Measurements from ENCODE around the gene DAGLA.

DNA sequence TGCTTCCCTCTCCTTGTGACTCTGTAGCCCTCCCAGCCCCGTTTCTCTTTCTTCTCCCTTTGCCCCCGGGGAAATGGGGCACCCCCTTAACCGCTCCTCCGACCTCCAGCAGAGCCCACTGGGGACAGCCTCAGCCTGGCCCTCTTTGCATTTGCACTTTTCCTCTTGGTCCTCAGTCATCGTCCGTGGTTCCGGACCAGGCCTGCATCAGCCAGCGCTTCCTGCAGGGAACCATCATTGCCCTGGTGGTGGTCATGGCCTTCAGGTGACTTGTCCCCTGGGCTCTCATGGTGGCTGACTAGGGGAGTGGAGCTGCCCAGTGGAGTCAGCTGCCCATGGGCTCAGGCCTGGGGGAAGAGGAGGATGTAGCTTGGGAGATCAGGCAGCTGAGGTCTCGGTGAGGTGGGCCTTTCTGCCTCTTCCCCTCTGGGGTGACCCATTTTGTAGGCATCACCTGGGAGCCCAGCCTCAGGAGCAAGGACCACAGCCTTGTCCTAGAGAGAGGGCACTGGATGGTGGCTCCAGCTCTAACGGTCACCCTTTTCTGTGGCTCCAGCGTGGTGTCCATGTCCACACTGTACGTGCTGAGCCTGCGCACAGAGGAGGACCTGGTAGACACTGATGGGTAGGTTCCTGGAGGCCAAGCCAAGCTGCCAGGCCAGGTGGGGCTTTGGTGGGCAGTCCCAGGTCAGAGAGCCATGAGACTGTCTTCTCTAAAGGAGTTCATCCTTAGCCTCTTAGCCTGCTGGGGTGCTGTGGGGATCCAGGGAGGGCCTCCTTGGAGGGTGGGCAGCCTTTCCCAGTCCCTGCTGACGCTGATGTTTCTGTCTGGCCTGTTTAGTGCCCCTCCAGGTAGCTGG is 99.7 kb downstream of the DAGLA start:
- TF ChIP-seq, protein P1, sequence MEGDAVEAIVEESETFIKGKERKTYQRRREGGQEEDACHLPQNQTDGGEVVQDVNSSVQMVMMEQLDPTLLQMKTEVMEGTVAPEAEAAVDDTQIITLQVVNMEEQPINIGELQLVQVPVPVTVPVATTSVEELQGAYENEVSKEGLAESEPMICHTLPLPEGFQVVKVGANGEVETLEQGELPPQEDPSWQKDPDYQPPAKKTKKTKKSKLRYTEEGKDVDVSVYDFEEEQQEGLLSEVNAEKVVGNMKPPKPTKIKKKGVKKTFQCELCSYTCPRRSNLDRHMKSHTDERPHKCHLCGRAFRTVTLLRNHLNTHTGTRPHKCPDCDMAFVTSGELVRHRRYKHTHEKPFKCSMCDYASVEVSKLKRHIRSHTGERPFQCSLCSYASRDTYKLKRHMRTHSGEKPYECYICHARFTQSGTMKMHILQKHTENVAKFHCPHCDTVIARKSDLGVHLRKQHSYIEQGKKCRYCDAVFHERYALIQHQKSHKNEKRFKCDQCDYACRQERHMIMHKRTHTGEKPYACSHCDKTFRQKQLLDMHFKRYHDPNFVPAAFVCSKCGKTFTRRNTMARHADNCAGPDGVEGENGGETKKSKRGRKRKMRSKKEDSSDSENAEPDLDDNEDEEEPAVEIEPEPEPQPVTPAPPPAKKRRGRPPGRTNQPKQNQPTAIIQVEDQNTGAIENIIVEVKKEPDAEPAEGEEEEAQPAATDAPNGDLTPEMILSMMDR (IDR thresholded peaks at IDR 0.05): no peak
- TF ChIP-seq POLR2A (IDR thresholded peaks at IDR 0.05): no peak
